Breast epithelium (tissue), 3 donors: ENCODE results near the gene ABLIM2.

Experiments
- CTCF ChIP-seq, 3 donors: fragments of 450-650 bp; IDR thresholded peaks; one replicate each; pipeline ENCODE4 v1.5.1; 2016 to 2017; ENCODE audit warnings: antibody characterized with exemption in 3 of 3, mild to moderate bottlenecking in 3 of 3, moderate library complexity in 3 of 3
- POLR2AphosphoS5 ChIP-seq, 3 donors: sonication (generic); formaldehyde crosslinking; IDR thresholded peaks; one replicate each; pipeline ENCODE4 v1.6.1; 2017; ENCODE audit warnings: antibody characterized with exemption in 3 of 3

GRCh38 chr4:8001564-8002355 lies 156.9 kb downstream of the ABLIM2 start:
- TF ChIP-seq CTCF (IDR thresholded peaks at IDR 0.05) (no peak), POLR2AphosphoS5 (IDR thresholded peaks at IDR 0.05) (no peak)
